ENCODE measurements around the gene SLC9A9. TPM values are rescaled to one million over a fixed set of nuclear protein-coding genes. Genes with fewer than 3 reads are reported as not detected.

Gene SLC9A9
- total and polyA plus RNA-seq, 4 donors, result 3.3 to 15.0 (median 6.1) TPM

DNA sequence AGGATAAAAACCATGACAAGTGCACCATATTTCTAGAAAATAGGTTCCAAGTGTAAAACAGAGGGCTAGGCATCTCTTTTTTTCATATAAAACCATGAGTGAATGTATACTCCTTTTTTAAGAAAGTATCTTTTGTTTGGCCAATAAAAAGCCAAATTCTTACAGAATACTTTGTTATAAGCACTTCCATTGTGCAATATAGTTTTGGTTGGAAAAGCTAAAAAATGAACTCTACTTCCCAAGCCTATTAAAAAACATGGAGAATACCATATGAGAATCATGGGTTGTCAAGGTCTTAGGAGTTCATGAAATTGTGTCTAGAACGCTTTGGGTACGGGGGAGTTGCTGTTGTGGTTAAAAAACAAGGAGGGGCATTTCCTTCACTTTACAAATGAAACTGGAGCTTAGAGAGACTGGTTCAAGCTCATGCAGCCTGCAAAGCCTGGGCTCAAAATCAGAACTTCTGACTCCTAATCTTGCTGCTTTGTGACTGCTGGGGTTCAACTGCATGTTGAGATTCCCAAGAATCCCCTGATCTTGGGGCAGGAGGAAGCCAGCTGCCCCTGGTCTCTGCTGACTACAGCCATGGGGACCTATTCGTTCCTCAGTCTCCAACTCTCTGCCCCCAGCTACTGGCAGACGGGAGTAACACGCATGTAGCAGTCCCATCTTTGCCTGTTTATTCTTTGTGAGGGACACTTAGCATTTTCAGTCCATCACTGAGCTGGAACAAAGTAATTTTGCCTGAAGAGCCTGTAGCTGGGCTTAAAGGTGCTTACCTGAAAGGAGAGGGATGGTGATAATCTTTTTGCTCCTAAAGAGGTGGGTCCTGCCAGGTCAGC, 499.6 kb downstream of the SLC9A9 start:
- H3K9ac ChIP-seq (ENCODE audit: low read depth in 1 of 2, low read length in 2 of 2), result no peak overlapping the region
- H3K4me1 ChIP-seq (ENCODE audit: control insufficient read depth in 4 of 4, insufficient read depth in 4 of 4, low read length in 3 of 4), result no peaks in the 10 kb centered on the region
- WGBS, result 74% methylated on average over 5 of the region's 5 CpGs
- no peak for DNase-seq (ENCODE audit: low spot score)
- H3K9me3 ChIP-seq (ENCODE audit: control insufficient read depth in 4 of 4, low read length in 3 of 4), result no peaks in the 10 kb centered on the region
- H3K27me3 ChIP-seq (ENCODE audit: control insufficient read depth in 4 of 4, insufficient read depth in 4 of 4, low read length in 3 of 4), result no peaks in the 10 kb centered on the region
- no peak overlapping the region for H3K4me3 ChIP-seq (ENCODE audit: low read depth in 1 of 3, low read length in 3 of 3)
- H3K27ac ChIP-seq (ENCODE audit: low read depth in 1 of 2, low read length in 2 of 2), result no peak overlapping the region
- H3K36me3 ChIP-seq (ENCODE audit: control insufficient read depth in 4 of 4, insufficient read depth in 3 of 4, low read depth in 1 of 4, low read length in 3 of 4), result no peaks in the 10 kb centered on the region
- TF ChIP-seq RAD21 (IDR thresholded peaks at IDR 0.05) (peak in 1 of 2 donors; percentile 25), EGR1 (IDR thresholded peaks at IDR 0.05; ENCODE audit: low read depth in 2 of 2) (no peak)

DNA sequence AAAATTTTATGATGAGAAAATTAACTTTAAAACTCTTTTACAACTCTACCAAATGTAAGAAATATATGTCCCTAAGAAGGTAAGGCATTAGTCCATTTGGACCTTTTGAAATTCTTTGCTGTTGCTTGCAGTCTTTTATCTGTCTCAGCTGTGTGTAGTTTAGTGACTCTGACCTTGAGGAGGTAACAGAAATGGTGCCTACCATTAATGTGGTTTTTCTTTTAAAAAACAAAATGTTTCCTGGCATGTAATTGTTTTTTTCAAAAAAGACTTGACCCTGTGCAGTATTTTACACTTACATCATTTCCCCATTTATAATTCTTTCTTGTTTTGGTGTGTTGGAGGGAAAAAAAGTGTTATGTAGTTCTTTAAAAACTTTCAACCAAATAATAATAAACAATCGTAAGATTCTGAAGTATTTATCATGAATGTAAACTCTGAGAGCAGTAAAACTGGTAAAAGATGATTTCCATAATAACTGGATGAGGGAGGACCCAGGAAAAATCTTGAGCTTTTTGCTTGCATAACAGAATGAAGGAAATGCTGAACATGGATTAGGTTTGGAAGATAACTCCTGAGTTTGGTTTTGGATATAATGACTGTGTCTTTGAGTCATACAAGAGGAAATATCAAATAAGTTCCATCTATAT, 503.6 kb downstream of the SLC9A9 start:
- WGBS, result 65% methylated on average over 1 of the region's 1 CpG
- no peak for DNase-seq (ENCODE audit: low spot score)
- no peak overlapping the region for H3K27ac ChIP-seq (ENCODE audit: low read depth in 1 of 2, low read length in 2 of 2)

DNA sequence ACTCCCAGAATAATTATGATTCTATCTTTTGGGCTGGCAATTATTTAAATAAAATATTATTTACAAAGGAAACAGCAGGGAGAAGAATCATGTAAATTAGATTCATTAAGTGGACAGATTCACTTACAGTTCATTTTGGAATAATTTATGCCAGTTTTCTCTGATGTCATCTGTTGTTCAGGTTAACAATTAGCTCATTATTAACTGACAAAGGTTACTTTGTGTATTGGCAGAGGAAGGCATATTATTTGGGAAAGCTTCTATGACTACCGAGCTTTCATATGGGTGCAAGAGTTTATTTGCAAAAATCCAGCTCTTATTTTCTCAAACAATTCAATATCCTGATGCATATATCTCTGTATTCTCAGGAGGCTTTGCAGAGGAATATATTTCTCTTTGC, 504.3 kb downstream of the SLC9A9 start:
- WGBS, result 77% methylated on average over 1 of the region's 1 CpG
- H3K27me3 ChIP-seq (ENCODE audit: control insufficient read depth in 4 of 4, insufficient read depth in 4 of 4, low read length in 3 of 4), result no peaks in the 10 kb centered on the region
- DNase-seq (ENCODE audit: low spot score), result no peak
- H3K27ac ChIP-seq (ENCODE audit: low read depth in 1 of 2, low read length in 2 of 2), result no peak overlapping the region
- no peaks in the 10 kb centered on the region for H3K9me3 ChIP-seq (ENCODE audit: control insufficient read depth in 4 of 4, low read length in 3 of 4)
- no peak overlapping the region for H3K9ac ChIP-seq (ENCODE audit: low read depth in 1 of 2, low read length in 2 of 2)
- TF ChIP-seq HNF4G (IDR thresholded peaks at IDR 0.05) (no peak), YY1 (IDR thresholded peaks at IDR 0.05) (no peak), TAF1 (conservative IDR thresholded peaks at IDR 0.05) (no peak), HNF4A (conservative IDR thresholded peaks at IDR 0.05) (no peak), GABPA (IDR thresholded peaks at IDR 0.05 in 1 of 2, conservative IDR thresholded peaks at IDR 0.05 in 1 of 2) (no peak)
- TF ChIP-seq, protein P1, sequence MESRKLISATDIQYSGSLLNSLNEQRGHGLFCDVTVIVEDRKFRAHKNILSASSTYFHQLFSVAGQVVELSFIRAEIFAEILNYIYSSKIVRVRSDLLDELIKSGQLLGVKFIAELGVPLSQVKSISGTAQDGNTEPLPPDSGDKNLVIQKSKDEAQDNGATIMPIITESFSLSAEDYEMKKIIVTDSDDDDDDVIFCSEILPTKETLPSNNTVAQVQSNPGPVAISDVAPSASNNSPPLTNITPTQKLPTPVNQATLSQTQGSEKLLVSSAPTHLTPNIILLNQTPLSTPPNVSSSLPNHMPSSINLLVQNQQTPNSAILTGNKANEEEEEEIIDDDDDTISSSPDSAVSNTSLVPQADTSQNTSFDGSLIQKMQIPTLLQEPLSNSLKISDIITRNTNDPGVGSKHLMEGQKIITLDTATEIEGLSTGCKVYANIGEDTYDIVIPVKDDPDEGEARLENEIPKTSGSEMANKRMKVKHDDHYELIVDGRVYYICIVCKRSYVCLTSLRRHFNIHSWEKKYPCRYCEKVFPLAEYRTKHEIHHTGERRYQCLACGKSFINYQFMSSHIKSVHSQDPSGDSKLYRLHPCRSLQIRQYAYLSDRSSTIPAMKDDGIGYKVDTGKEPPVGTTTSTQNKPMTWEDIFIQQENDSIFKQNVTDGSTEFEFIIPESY (IDR thresholded peaks at IDR 0.05), result no peak
- TF ChIP-seq, protein P2, sequence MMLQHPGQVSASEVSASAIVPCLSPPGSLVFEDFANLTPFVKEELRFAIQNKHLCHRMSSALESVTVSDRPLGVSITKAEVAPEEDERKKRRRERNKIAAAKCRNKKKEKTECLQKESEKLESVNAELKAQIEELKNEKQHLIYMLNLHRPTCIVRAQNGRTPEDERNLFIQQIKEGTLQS (IDR thresholded peaks at IDR 0.05), result no peak
- H3K36me3 ChIP-seq (ENCODE audit: control insufficient read depth in 4 of 4, insufficient read depth in 3 of 4, low read depth in 1 of 4, low read length in 3 of 4), result no peaks in the 10 kb centered on the region
- H3K4me3 ChIP-seq (ENCODE audit: low read depth in 1 of 3, low read length in 3 of 3), result no peak overlapping the region
- H3K4me1 ChIP-seq (ENCODE audit: control insufficient read depth in 4 of 4, insufficient read depth in 4 of 4, low read length in 3 of 4), result no peaks in the 10 kb centered on the region

More for the DNA sequence above, 503.6 kb downstream of the SLC9A9 start:
- H3K36me3 ChIP-seq (ENCODE audit: control insufficient read depth in 4 of 4, insufficient read depth in 3 of 4, low read depth in 1 of 4, low read length in 3 of 4), result no peaks in the 10 kb centered on the region
- no peak overlapping the region for H3K9ac ChIP-seq (ENCODE audit: low read depth in 1 of 2, low read length in 2 of 2)
- no peaks in the 10 kb centered on the region for H3K4me1 ChIP-seq (ENCODE audit: control insufficient read depth in 4 of 4, insufficient read depth in 4 of 4, low read length in 3 of 4)
- H3K9me3 ChIP-seq (ENCODE audit: control insufficient read depth in 4 of 4, low read length in 3 of 4), result no peaks in the 10 kb centered on the region
- TF ChIP-seq NR2F2 (IDR thresholded peaks at IDR 0.05) (no peak), RXRA (IDR thresholded peaks at IDR 0.05) (no peak), FOXA2 (IDR thresholded peaks at IDR 0.05) (no peak)
- H3K4me3 ChIP-seq (ENCODE audit: low read depth in 1 of 3, low read length in 3 of 3), result no peak overlapping the region
- H3K27me3 ChIP-seq (ENCODE audit: control insufficient read depth in 4 of 4, insufficient read depth in 4 of 4, low read length in 3 of 4), result no peaks in the 10 kb centered on the region
